GM23338 (cell line): ENCODE results near the gene ZNF202. TPM values are rescaled to one million over a fixed set of nuclear protein-coding genes. Genes with fewer than 3 reads are reported as not detected.

ENCODE experiments used
- ATAC-seq: fragments of 200-7000 bp; cut with Tn5 transposase; 3 replicates; pipeline ENCODE4 v1.9.1; 2020
- DNase-seq: peaks from one replicate; pipeline ENCODE4 v3.0.0-alpha.2; 2015; ENCODE audit warnings: low spot score
- H2AFZ ChIP-seq: fragments of 200-600 bp; sonication (generic); 2 replicates; pipeline ENCODE4 v1.8.0; 2016; ENCODE audit warnings: antibody characterized with exemption, mild to moderate bottlenecking, moderate library complexity
- H3F3A ChIP-seq: fragments of 200-600 bp; sonication (generic); replicated peaks from 2 replicates; pipeline ENCODE4 v1.8.0; 2017; ENCODE audit warnings: antibody characterized with exemption, mixed run types, low read depth
- H3K27ac ChIP-seq: fragments of 200-600 bp; sonication (generic); 2 replicates; pipeline ENCODE4 v1.6.1; 2016; ENCODE audit warnings: low read depth
- H3K27me3 ChIP-seq: fragments of 200-600 bp; sonication (generic); 2 replicates; pipeline ENCODE4 v1.8.0; 2016; ENCODE audit warnings: mild to moderate bottlenecking, mixed run types, moderate library complexity; ENCODE audit not compliant: insufficient read depth
- H3K36me3 ChIP-seq: fragments of 200-600 bp; sonication (generic); 2 replicates; pipeline ENCODE4 v1.8.0; 2016; ENCODE audit warnings: mild to moderate bottlenecking; ENCODE audit not compliant: insufficient read depth
- H3K4me1 ChIP-seq: fragments of 200-600 bp; sonication (generic); 2 replicates; pipeline ENCODE4 v1.8.0; 2016; ENCODE audit warnings: mild to moderate bottlenecking, moderate library complexity; ENCODE audit not compliant: insufficient read depth
- H3K4me2 ChIP-seq: fragments of 200-600 bp; sonication (generic); 2 replicates; pipeline ENCODE4 v1.7.1; 2017; ENCODE audit warnings: mixed run types
- H3K4me3 ChIP-seq: fragments of 200-600 bp; sonication (generic); 2 replicates; pipeline ENCODE4 v1.6.1; 2016; ENCODE audit warnings: mixed run types
- H3K79me2 ChIP-seq: fragments of 200-600 bp; sonication (generic); replicated peaks from 2 replicates; pipeline ENCODE4 v1.8.0; 2017; ENCODE audit warnings: mild to moderate bottlenecking; ENCODE audit not compliant: insufficient read depth
- H3K9me2 ChIP-seq: fragments of 200-600 bp; sonication (generic); 2 replicates; pipeline ENCODE4 v1.8.0; 2017; ENCODE audit not compliant: insufficient read depth
- H4K20me1 ChIP-seq: fragments of 200-600 bp; sonication (generic); replicated peaks from 2 replicates; pipeline ENCODE4 v1.8.0; 2017; ENCODE audit warnings: mild to moderate bottlenecking; ENCODE audit not compliant: insufficient read depth
- H3K27ac Mint-ChIP-seq: 2 replicates; pipeline ENCODE4 v1.8.0; 2020; ENCODE audit warnings: inconsistent platforms, mild to moderate bottlenecking, moderate library complexity, mixed read lengths
- H3K27me3 Mint-ChIP-seq: 3 replicates; pipeline ENCODE4 v1.8.0; 2022; ENCODE audit warnings: low read depth, mild to moderate bottlenecking, moderate library complexity, mixed read lengths, inconsistent platforms; ENCODE audit not compliant: insufficient read depth, poor library complexity
- H3K36me3 Mint-ChIP-seq: 3 replicates; pipeline ENCODE4 v1.8.0; 2021; ENCODE audit warnings: low read depth, mild to moderate bottlenecking, inconsistent platforms, moderate library complexity, mixed read lengths
- H3K4me1 Mint-ChIP-seq: 3 replicates; pipeline ENCODE4 v1.8.0; 2020; ENCODE audit warnings: mild to moderate bottlenecking, inconsistent platforms, mixed read lengths
- H3K4me3 Mint-ChIP-seq: 3 replicates; pipeline ENCODE4 v1.8.0; 2021; ENCODE audit warnings: moderate library complexity, mild to moderate bottlenecking, inconsistent platforms, mixed read lengths
- H3K9me3 Mint-ChIP-seq: 3 replicates; pipeline ENCODE4 v1.8.0; 2020; ENCODE audit warnings: moderate library complexity, mild to moderate bottlenecking, inconsistent platforms, mixed read lengths
- CREB1 ChIP-seq: fragments of 250-450 bp; sonication (Bioruptor Pico); IDR thresholded peaks from 2 replicates; pipeline ENCODE4 v1.5.0; 2020; ENCODE audit warnings: low read depth, mild to moderate bottlenecking, moderate library complexity
- CTCF ChIP-seq, 2 experiments: fragments of 200-600 bp in 1 of 2; sonication (generic) in 1 of 2; conservative IDR thresholded peaks; 2 replicates each; pipeline versions ENCODE4 v1.5.1 to v1.6.1; 2016 to 2017; ENCODE audit warnings: antibody characterized with exemption in 2 of 2, low read depth in 2 of 2, mild to moderate bottlenecking in 2 of 2, moderate library complexity in 1 of 2
- ETS1 ChIP-seq: IDR thresholded peaks from 2 replicates; pipeline ENCODE4 v1.6.1; 2016; ENCODE audit warnings: antibody characterized with exemption
- EZH2 ChIP-seq: fragments of 200-600 bp; sonication (generic); IDR thresholded peaks from one replicate; pipeline ENCODE4 v1.8.0; 2017; ENCODE audit warnings: antibody characterized with exemption, mild to moderate bottlenecking, low read depth; ENCODE audit not compliant: unreplicated experiment
- EZH2phosphoT487 ChIP-seq: fragments of 200-600 bp; sonication (generic); IDR thresholded peaks from one replicate; pipeline ENCODE4 v1.8.1; 2018; ENCODE audit warnings: antibody characterized with exemption; ENCODE audit not compliant: unreplicated experiment
- JUNB ChIP-seq: IDR thresholded peaks from one replicate; pipeline ENCODE4 v1.6.1; 2016; ENCODE audit warnings: antibody characterized with exemption; ENCODE audit not compliant: unreplicated experiment
- NANOG ChIP-seq: IDR thresholded peaks from 2 replicates; pipeline ENCODE4 v1.6.1; 2016; ENCODE audit warnings: antibody characterized with exemption, borderline replicate concordance
- POLR2AphosphoS5 ChIP-seq: IDR thresholded peaks from 2 replicates; pipeline ENCODE4 v1.6.1; 2016; ENCODE audit warnings: antibody characterized with exemption, low read depth
- REST ChIP-seq: IDR thresholded peaks from one replicate; pipeline ENCODE4 v1.6.1; 2018; ENCODE audit warnings: antibody characterized with exemption; ENCODE audit not compliant: unreplicated experiment
- STAT1 ChIP-seq: IDR thresholded peaks from one replicate; pipeline ENCODE4 v1.6.1; 2016; ENCODE audit warnings: antibody characterized with exemption; ENCODE audit not compliant: unreplicated experiment
- ZNF114 ChIP-seq: fragments of 250-450 bp; sonication (Bioruptor Pico); IDR thresholded peaks from 2 replicates; pipeline ENCODE4 v1.5.0; 2020; ENCODE audit warnings: mild to moderate bottlenecking, moderate library complexity
- ZNF331 ChIP-seq: fragments of 250-450 bp; sonication (Bioruptor Pico); IDR thresholded peaks from 2 replicates; pipeline ENCODE4 v1.5.0; 2020; ENCODE audit warnings: low read depth, mild to moderate bottlenecking, moderate library complexity
- ZNF462 ChIP-seq: fragments of 250-450 bp; sonication (Bioruptor Pico); IDR thresholded peaks from 2 replicates; pipeline ENCODE4 v1.5.0; 2020; ENCODE audit warnings: mild to moderate bottlenecking, moderate library complexity
- polyA plus RNA-seq: library from polyadenylated mRNA; unstranded; fragments of >200 nt; fragmentation: Nextera tagmentation; extraction: Ambion mirVana; gene quantifications from 2 replicates; pipeline ENCODE4 v1.2.1, GENCODE V29; 2016
- total RNA-seq: library from RNA; depleted of rRNA; stranded (reverse); fragments of >200 nt; shearing (Covaris generic); gene quantifications from 2 replicates; pipeline ENCODE4 v1.2.3, GENCODE V29; 2014

Gene ZNF202
- total and polyA plus RNA-seq, 2 experiments from 2014 or later = 18.2 to 36.7 TPM

GRCh38 chr11:123725995-123726655 lies 15.3 kb downstream of the ZNF202 start:
- Histone ChIP-seq H3K4me2 (no peak overlapping the region), H3K27ac (no peak overlapping the region), H3K36me3 (peaks cover 67% of the 10 kb centered on the region), H3K4me1 (no peaks in the 10 kb centered on the region), H3K79me2 (peaks cover 17% of the 10 kb centered on the region), H3K27me3 (no peaks in the 10 kb centered on the region), H3K9me2 (no peaks in the 10 kb centered on the region), H3K4me3 (no peak overlapping the region), H2AFZ (no peak overlapping the region), H3F3A (no peaks in the 10 kb centered on the region; the same call in 1 of the 2 replicates), H4K20me1 (peaks cover 17% of the 10 kb centered on the region)
- Mint-ChIP-seq H3K4me3 (no peak overlapping the region), H3K9me3 (peaks cover 19% of the 10 kb centered on the region), H3K27ac (no peak overlapping the region), H3K27me3 (peaks cover 6% of the 10 kb centered on the region), H3K36me3 (no peaks in the 10 kb centered on the region; the same call in 1 of the 3 replicates), H3K4me1 (no peaks in the 10 kb centered on the region)
- TF ChIP-seq ETS1 = no peak
- no peak for TF ChIP-seq JUNB
- no peak for TF ChIP-seq ZNF114 (CRISPR knock-in tag)
- TF ChIP-seq ZNF331 (CRISPR knock-in tag) = no peak
- no peak for TF ChIP-seq CREB1 (CRISPR knock-in tag)
- TF ChIP-seq STAT1 = no peak
- no peak for TF ChIP-seq CTCF (conservative IDR thresholded peaks at IDR 0.05; ENCODE audit: low read depth in 2 of 2)
- TF ChIP-seq NANOG = no peak
- TF ChIP-seq EZH2phosphoT487 = no peak
- TF ChIP-seq POLR2AphosphoS5 = no peak
- TF ChIP-seq ZNF462 (CRISPR knock-in tag) = no peak
- no peak for TF ChIP-seq EZH2
- TF ChIP-seq REST = no peak
- DNase-seq (no peak), ATAC-seq (no peak)
